ENCODE data around the gene PTTG1.

Gene PTTG1

DNA sequence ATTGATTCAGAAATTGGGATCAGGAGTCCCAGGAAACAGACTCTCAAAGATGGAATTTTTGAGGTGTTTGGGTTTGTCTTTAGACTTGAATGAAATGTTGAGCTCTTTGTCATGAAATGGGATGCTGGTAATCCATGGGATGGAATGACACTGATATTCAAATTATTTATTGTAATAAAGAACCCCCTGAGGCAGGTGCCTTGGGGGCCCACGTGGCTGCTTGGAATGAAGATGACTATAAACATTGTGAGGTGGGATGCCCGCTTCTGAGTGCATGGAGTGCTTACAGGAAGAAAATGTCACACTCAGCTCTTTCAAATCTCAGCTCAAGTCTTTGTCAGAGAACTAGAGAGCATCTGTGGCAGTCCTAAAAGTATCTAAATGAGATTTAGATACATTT lies 41.6 kb upstream of the PTTG1 start:
- ChIA-PET POLR2A (no interaction called here), CTCF (interaction anchor here (1.1 to 4.0 kb wide), 8 partner anchors 10 to 296 kb away, joined by 3 to 35 read pairs (median 4); partner anchors contain the start of gene C1QTNF2)
- peaks cover 0 to 5% (median 2%) of the 10 kb centered on the region in 5 experiments for H3K27me3 ChIP-seq (replicated peaks in 2 of 5; ENCODE audit: control insufficient read depth in 4 of 5, insufficient read depth in 5 of 5, low read length in 4 of 5)
- H3K4me3 ChIP-seq (ENCODE audit: control insufficient read depth in 1 of 7, extremely low read depth in 1 of 7, insufficient read depth in 4 of 7, low read depth in 2 of 7, low read length in 6 of 7), result no peak overlapping the region
- no CpG with 5 or more reads among the region's 2 CpGs for WGBS (ENCODE audit: insufficient coverage)
- peaks cover 0 to 14% (median 5%) of the 10 kb centered on the region in 4 experiments for H3K4me1 ChIP-seq (ENCODE audit: control extremely low read depth in 1 of 4, control insufficient read depth in 4 of 4, insufficient read depth in 4 of 4, low read length in 3 of 4)
- H3K27ac ChIP-seq (ENCODE audit: insufficient read depth in 1 of 2, low read depth in 1 of 2, low read length in 2 of 2, poor library complexity in 1 of 2, severe bottlenecking in 2 of 2), result peak overlapping the region in 1 of 2 experiments; percentile 57
- H3K36me3 ChIP-seq (ENCODE audit: control insufficient read depth in 4 of 4, insufficient read depth in 4 of 4, low read length in 3 of 4), result no peaks in the 10 kb centered on the region
- no peak for DNase-seq
- no peaks in the 10 kb centered on the region for H3K9me3 ChIP-seq (ENCODE audit: control extremely low read depth in 1 of 5, control insufficient read depth in 4 of 5, insufficient read depth in 2 of 5, low read depth in 1 of 5, low read length in 4 of 5)

DNA sequence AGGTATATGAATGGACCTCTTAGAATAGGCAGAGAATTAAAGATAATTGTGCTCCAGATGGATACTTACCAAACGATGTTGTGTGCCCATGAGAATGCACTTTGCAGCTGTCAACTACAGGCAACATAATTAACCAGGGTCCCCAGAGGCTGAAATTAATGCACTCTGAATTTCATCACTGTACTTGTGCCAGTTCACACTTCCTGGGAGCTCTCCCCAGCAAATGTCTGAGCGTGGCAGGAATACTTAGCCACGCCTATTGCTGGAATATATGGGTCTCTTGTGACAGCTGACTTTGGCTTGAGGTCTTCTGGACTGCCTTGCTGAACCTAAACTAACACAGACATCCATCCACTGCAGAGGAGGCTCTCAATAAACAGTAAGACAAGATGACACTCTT lies 39.3 kb upstream of the PTTG1 start:
- 89% methylated on average over 2 of the region's 3 CpGs for WGBS (ENCODE audit: insufficient coverage)
- H3K27ac ChIP-seq (ENCODE audit: insufficient read depth in 1 of 2, low read depth in 1 of 2, low read length in 2 of 2, poor library complexity in 1 of 2, severe bottlenecking in 2 of 2), result no peak overlapping the region
- no peak for DNase-seq
- peaks cover 0 to 4% (median 0%) of the 10 kb centered on the region in 5 experiments for H3K9me3 ChIP-seq (ENCODE audit: control extremely low read depth in 1 of 5, control insufficient read depth in 4 of 5, insufficient read depth in 2 of 5, low read depth in 1 of 5, low read length in 4 of 5)
- ChIA-PET POLR2A (no interaction called here), CTCF (interaction anchor here (1.5 kb wide), 1 partner anchor 9 kb away, joined by 5 read pairs; no protein-coding TSS in a partner anchor)
- no peaks in the 10 kb centered on the region for H3K27me3 ChIP-seq (replicated peaks in 2 of 5; ENCODE audit: control insufficient read depth in 4 of 5, insufficient read depth in 5 of 5, low read length in 4 of 5)
- peaks cover 0 to 14% (median 5%) of the 10 kb centered on the region in 4 experiments for H3K4me1 ChIP-seq (ENCODE audit: control extremely low read depth in 1 of 4, control insufficient read depth in 4 of 4, insufficient read depth in 4 of 4, low read length in 3 of 4)
- H3K36me3 ChIP-seq (ENCODE audit: control insufficient read depth in 4 of 4, insufficient read depth in 4 of 4, low read length in 3 of 4), result no peaks in the 10 kb centered on the region
- H3K4me3 ChIP-seq (ENCODE audit: control insufficient read depth in 1 of 7, extremely low read depth in 1 of 7, insufficient read depth in 4 of 7, low read depth in 2 of 7, low read length in 6 of 7), result no peak overlapping the region

DNA sequence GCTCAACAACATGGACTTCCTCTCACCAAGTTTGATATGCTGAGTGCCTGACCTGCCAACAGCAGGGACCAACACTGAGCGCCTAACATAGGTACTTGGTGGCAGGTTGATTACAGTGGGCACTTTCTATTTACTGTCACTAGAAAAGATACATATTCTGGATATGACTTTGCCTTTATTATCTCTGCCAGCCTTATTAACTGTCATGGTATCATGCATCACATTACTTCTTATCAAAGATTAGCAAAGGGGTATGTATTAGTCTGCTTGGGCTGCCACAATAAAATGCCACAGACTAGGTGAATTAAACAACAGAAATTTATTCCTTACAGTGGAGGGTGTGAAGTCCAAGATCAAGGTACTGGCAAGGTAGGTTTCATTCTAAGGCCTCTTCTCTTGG lies 37.0 kb upstream of the PTTG1 start:
- Histone ChIP-seq H3K27ac (ENCODE audit: insufficient read depth in 1 of 2, low read depth in 1 of 2, low read length in 2 of 2, poor library complexity in 1 of 2, severe bottlenecking in 2 of 2) (no peak overlapping the region), H3K9me3 (ENCODE audit: control extremely low read depth in 1 of 5, control insufficient read depth in 4 of 5, insufficient read depth in 2 of 5, low read depth in 1 of 5, low read length in 4 of 5) (peaks cover 1 to 11% (median 3%) of the 10 kb centered on the region in 5 experiments), H3K36me3 (ENCODE audit: control insufficient read depth in 4 of 4, insufficient read depth in 4 of 4, low read length in 3 of 4) (no peaks in the 10 kb centered on the region), H3K4me1 (ENCODE audit: control extremely low read depth in 1 of 4, control insufficient read depth in 4 of 4, insufficient read depth in 4 of 4, low read length in 3 of 4) (peaks cover 0 to 6% (median 1%) of the 10 kb centered on the region in 4 experiments), H3K27me3 (replicated peaks in 2 of 5; ENCODE audit: control insufficient read depth in 4 of 5, insufficient read depth in 5 of 5, low read length in 4 of 5) (no peaks in the 10 kb centered on the region), H3K4me3 (ENCODE audit: control insufficient read depth in 1 of 7, extremely low read depth in 1 of 7, insufficient read depth in 4 of 7, low read depth in 2 of 7, low read length in 6 of 7) (no peak overlapping the region)
- POLR2A ChIA-PET, result no interaction called here
- CTCF ChIA-PET, result interaction anchor here (0.5 kb wide), 1 partner anchor 34 kb away, joined by 4 read pairs; no protein-coding TSS in a partner anchor
- no peak for DNase-seq
- WGBS (ENCODE audit: insufficient coverage), result 100% methylated on average over 1 of the region's 1 CpG

DNA sequence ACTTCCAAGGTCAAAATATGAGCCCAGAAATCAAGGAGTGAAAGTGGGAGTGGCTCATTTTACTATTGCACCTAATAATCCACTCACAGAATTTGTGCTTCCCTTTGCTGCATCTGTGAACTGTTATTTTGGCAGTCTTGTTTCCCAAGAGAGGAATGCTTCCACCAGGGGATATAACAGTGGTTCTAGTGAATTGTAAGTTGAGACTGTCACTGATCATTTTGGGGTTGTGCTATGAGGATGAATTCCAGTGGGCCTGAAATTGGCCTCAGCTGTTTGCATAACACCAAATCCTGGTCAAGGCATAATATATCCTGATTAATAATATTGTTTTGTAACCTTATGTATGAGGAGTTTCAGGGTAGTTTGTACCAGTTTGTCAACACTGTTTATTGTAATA lies 36.2 kb upstream of the PTTG1 start:
- no peaks in the 10 kb centered on the region for H3K4me1 ChIP-seq (ENCODE audit: control extremely low read depth in 1 of 4, control insufficient read depth in 4 of 4, insufficient read depth in 4 of 4, low read length in 3 of 4)
- H3K27ac ChIP-seq (ENCODE audit: insufficient read depth in 1 of 2, low read depth in 1 of 2, low read length in 2 of 2, poor library complexity in 1 of 2, severe bottlenecking in 2 of 2), result no peak overlapping the region
- POLR2A ChIA-PET, result no interaction called here
- H3K36me3 ChIP-seq (ENCODE audit: control insufficient read depth in 4 of 4, insufficient read depth in 4 of 4, low read length in 3 of 4), result no peaks in the 10 kb centered on the region
- CTCF ChIA-PET, result no interaction called here
- H3K27me3 ChIP-seq (replicated peaks in 2 of 5; ENCODE audit: control insufficient read depth in 4 of 5, insufficient read depth in 5 of 5, low read length in 4 of 5), result no peaks in the 10 kb centered on the region
- DNase-seq, result no peak
- H3K9me3 ChIP-seq (ENCODE audit: control extremely low read depth in 1 of 5, control insufficient read depth in 4 of 5, insufficient read depth in 2 of 5, low read depth in 1 of 5, low read length in 4 of 5), result peaks cover 1 to 11% (median 3%) of the 10 kb centered on the region in 5 experiments
- H3K4me3 ChIP-seq (ENCODE audit: control insufficient read depth in 1 of 7, extremely low read depth in 1 of 7, insufficient read depth in 4 of 7, low read depth in 2 of 7, low read length in 6 of 7), result no peak overlapping the region

DNA sequence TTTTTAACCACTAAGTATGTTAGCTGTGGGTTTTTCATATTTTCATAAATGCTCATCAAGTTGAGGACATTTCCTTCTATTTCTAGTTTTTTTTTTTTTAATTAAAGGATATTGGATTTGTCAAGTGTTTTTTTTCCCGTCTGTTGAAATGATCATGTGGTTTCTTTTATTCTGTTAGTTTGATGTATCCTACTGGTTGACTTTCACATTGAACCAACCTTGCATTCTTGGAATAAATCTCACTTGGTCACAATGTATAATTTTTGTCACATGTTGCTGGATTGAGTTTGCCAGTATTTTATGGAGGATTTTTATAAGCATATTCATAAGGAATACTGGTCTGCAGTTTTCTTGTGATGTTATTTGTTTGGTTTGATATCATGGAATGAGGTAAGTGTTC lies 34.2 kb upstream of the PTTG1 start:
- Histone ChIP-seq H3K27me3 (replicated peaks in 2 of 5; ENCODE audit: control insufficient read depth in 4 of 5, insufficient read depth in 5 of 5, low read length in 4 of 5) (no peaks in the 10 kb centered on the region), H3K9me3 (ENCODE audit: control extremely low read depth in 1 of 5, control insufficient read depth in 4 of 5, insufficient read depth in 2 of 5, low read depth in 1 of 5, low read length in 4 of 5) (peaks cover 1 to 11% (median 3%) of the 10 kb centered on the region in 5 experiments), H3K4me1 (ENCODE audit: control extremely low read depth in 1 of 4, control insufficient read depth in 4 of 4, insufficient read depth in 4 of 4, low read length in 3 of 4) (no peaks in the 10 kb centered on the region), H3K36me3 (ENCODE audit: control insufficient read depth in 4 of 4, insufficient read depth in 4 of 4, low read length in 3 of 4) (no peaks in the 10 kb centered on the region), H3K4me3 (ENCODE audit: control insufficient read depth in 1 of 7, extremely low read depth in 1 of 7, insufficient read depth in 4 of 7, low read depth in 2 of 7, low read length in 6 of 7) (no peak overlapping the region), H3K27ac (ENCODE audit: insufficient read depth in 1 of 2, low read depth in 1 of 2, low read length in 2 of 2, poor library complexity in 1 of 2, severe bottlenecking in 2 of 2) (no peak overlapping the region)
- no CpG with 5 or more reads among the region's 1 CpG for WGBS (ENCODE audit: insufficient coverage)
- ChIA-PET CTCF (no interaction called here), POLR2A (interaction anchor here (0.6 kb wide), 1 partner anchor 12 kb away, joined by 3 read pairs; no protein-coding TSS in a partner anchor)
- DNase-seq, result peak in 1 of 3 donors; percentile 20

DNA sequence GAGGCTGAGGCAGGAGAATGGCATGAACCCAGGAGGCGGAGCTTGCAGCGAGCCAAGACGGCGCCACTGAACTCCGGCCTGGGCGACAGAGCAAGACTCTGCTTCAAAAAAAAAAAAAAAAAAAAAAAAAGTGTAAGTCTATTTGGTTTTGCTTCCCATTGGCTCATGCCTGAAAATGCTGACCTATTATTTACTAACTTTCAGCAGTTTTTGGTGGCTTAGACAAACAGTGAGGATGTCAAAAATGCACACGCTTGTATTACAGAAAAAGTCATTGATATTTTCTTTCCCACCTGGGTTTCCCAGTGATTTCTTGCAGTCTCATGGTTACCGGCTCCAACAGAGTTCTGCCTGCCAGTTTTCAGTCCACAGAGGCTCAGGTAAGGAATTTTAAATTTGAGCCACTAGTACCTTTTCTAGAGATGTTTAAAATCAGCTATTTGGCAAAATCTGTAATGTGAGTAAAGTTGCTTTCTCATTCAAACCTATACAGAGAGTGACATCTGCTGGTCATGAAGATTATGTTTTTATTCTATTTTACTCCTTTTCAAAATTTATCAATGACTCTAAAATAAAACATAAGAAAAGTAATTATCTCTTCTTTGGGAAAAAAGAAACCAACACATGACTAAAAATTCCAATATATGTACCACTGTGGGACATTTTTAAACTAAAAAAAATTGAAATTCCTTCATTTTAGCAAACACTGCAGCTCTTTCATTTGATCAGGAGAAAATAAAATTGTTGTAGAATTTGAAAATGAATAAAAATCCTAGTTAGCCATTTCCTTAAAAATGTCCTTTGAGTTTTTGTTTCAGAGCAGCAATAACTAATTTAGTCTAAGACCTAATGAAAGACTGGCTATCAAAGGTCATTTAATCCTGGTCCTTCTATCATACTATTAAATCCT lies 30.6 kb upstream of the PTTG1 start:
- H3K27me3 ChIP-seq (replicated peaks in 2 of 5; ENCODE audit: control insufficient read depth in 4 of 5, insufficient read depth in 5 of 5, low read length in 4 of 5), result no peaks in the 10 kb centered on the region
- POLR2A ChIA-PET, result no interaction called here

DNA sequence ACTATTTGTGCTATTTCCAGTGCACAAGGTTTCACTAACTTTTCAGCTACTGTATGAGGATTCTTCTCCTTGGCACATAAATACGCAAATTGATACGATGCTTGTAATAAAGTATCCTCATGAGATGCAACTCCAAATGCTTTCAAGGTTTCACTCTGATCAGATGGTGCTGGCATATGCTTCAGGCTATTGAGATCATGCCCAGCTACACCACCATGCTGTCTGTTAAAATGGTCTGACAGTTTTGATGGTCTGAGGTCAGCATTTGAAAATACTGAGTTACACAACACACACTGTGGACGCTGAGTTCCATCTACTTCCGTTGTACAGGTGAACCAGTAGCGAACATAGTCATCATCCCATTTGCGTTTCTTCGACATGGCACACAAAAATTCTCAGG lies 26.5 kb upstream of the PTTG1 start:
- no peaks in the 10 kb centered on the region for H3K9me3 ChIP-seq (ENCODE audit: control extremely low read depth in 1 of 5, control insufficient read depth in 4 of 5, insufficient read depth in 2 of 5, low read depth in 1 of 5, low read length in 4 of 5)
- no peak for DNase-seq
- CTCF ChIA-PET, result interaction anchor here (1.9 to 2.9 kb wide), 2 partner anchors 9 to 373 kb away, joined by 4 to 13 read pairs; no protein-coding TSS in a partner anchor
- POLR2A ChIA-PET, result no interaction called here
- H3K27ac ChIP-seq (ENCODE audit: insufficient read depth in 1 of 2, low read depth in 1 of 2, low read length in 2 of 2, poor library complexity in 1 of 2, severe bottlenecking in 2 of 2), result no peak overlapping the region
- no peaks in the 10 kb centered on the region for H3K27me3 ChIP-seq (replicated peaks in 2 of 5; ENCODE audit: control insufficient read depth in 4 of 5, insufficient read depth in 5 of 5, low read length in 4 of 5)
- WGBS (ENCODE audit: insufficient coverage), result 96% methylated on average over 7 of the region's 7 CpGs
- peaks cover under 1 to 6% (median 3%) of the 10 kb centered on the region in 4 experiments for H3K4me1 ChIP-seq (ENCODE audit: control extremely low read depth in 1 of 4, control insufficient read depth in 4 of 4, insufficient read depth in 4 of 4, low read length in 3 of 4)
- peaks cover 0 to 5% (median 0%) of the 10 kb centered on the region in 4 experiments for H3K36me3 ChIP-seq (ENCODE audit: control insufficient read depth in 4 of 4, insufficient read depth in 4 of 4, low read length in 3 of 4)
- H3K4me3 ChIP-seq (ENCODE audit: control insufficient read depth in 1 of 7, extremely low read depth in 1 of 7, insufficient read depth in 4 of 7, low read depth in 2 of 7, low read length in 6 of 7), result no peak overlapping the region

More for the DNA sequence above, 30.6 kb upstream of the PTTG1 start:
- DNase-seq, result peak; percentile 36 to 63 (median 59)
- WGBS (ENCODE audit: insufficient coverage), result 0% methylated on average over 1 of the region's 8 CpGs
- Histone ChIP-seq H3K9me3 (ENCODE audit: control extremely low read depth in 1 of 5, control insufficient read depth in 4 of 5, insufficient read depth in 2 of 5, low read depth in 1 of 5, low read length in 4 of 5) (peaks cover 1 to 11% (median 3%) of the 10 kb centered on the region in 5 experiments), H3K36me3 (ENCODE audit: control insufficient read depth in 4 of 4, insufficient read depth in 4 of 4, low read length in 3 of 4) (peaks cover 0 to 5% (median 0%) of the 10 kb centered on the region in 4 experiments), H3K27ac (ENCODE audit: insufficient read depth in 1 of 2, low read depth in 1 of 2, low read length in 2 of 2, poor library complexity in 1 of 2, severe bottlenecking in 2 of 2) (no peak overlapping the region), H3K4me1 (ENCODE audit: control extremely low read depth in 1 of 4, control insufficient read depth in 4 of 4, insufficient read depth in 4 of 4, low read length in 3 of 4) (no peaks in the 10 kb centered on the region), H3K4me3 (ENCODE audit: control insufficient read depth in 1 of 7, extremely low read depth in 1 of 7, insufficient read depth in 4 of 7, low read depth in 2 of 7, low read length in 6 of 7) (no peak overlapping the region)
- CTCF ChIA-PET, result interaction anchor here (0.6 to 4.4 kb wide), 23 partner anchors 9 to 948 kb away, joined by 3 to 35 read pairs (median 5); no protein-coding TSS in a partner anchor
